ENCODE results near the gene SAMD11. TPM values are rescaled to one million over a fixed set of nuclear protein-coding genes. Genes with fewer than 3 reads are reported as not detected.

SAMD11 gene
- total RNA-seq (2022; extraction: Qiagen RNA extraction): 14.2 to 22.6 TPM (median 19.7 TPM) in 5 replicates

GRCh38 chr1:923131-923990 is at the start of gene SAMD11:
Gene SAMD11 (plus strand): TSS chr1:923923. CDS start chr1:924432, 509 bp downstream.

GRCh38 chr1:958823-959730 is 35.4 kb downstream of the SAMD11 start, which contains the start of gene NOC2L:
Gene NOC2L (minus strand): TSS chr1:959256. CDS start chr1:959240, 16 bp downstream.

GRCh38 chr1:960363-961131 is 36.8 kb downstream of the SAMD11 start, which contains the start of gene KLHL17:
Gene KLHL17 (plus strand): TSS chr1:960584. CDS start chr1:960694, 110 bp downstream.

GRCh38 chr1:966135-966703 is 42.5 kb downstream of the SAMD11 start, which contains the start of gene PLEKHN1:
Gene PLEKHN1 (plus strand): TSS chr1:966482. CDS start chr1:966532, 50 bp downstream.

GRCh38 chr1:981955-982558 is 58.3 kb downstream of the SAMD11 start, which contains the start of gene PERM1:
Gene PERM1 (minus strand): TSS chr1:982093. CDS start chr1:981029, 1,064 bp downstream.

Other genes starting within 250 kb of the SAMD11 start
- not detected in 5 replicates for gene OR4F16, start 237.3 kb upstream of the SAMD11 start, total RNA-seq (2022; extraction: Qiagen RNA extraction)
- gene NOC2L, start 35.3 kb downstream of the SAMD11 start, total RNA-seq (2022; extraction: Qiagen RNA extraction): 63.0 to 92.6 TPM (median 88.9 TPM) in 5 replicates
- 5.9 to 12.9 TPM (median 11.3 TPM) in 5 replicates for gene KLHL17, start 36.7 kb downstream of the SAMD11 start, total RNA-seq (2022; extraction: Qiagen RNA extraction)
- 2.3 to 5.0 TPM (median 4.3 TPM) in 5 replicates for gene PLEKHN1, start 42.6 kb downstream of the SAMD11 start, total RNA-seq (2022; extraction: Qiagen RNA extraction)
- 0.06 to 0.17 TPM (median 0.15 TPM) in 4 of 5 replicates, not detected in the other for gene PERM1, start 58.2 kb downstream of the SAMD11 start, total RNA-seq (2022; extraction: Qiagen RNA extraction)
- gene HES4, start 76.2 kb downstream of the SAMD11 start, total RNA-seq (2022; extraction: Qiagen RNA extraction): 21.4 to 44.8 TPM (median 36.2 TPM) in 5 replicates
- gene ISG15, start 89.6 kb downstream of the SAMD11 start, total RNA-seq (2022; extraction: Qiagen RNA extraction): 12.2 to 17.4 TPM (median 15.9 TPM) in 5 replicates
- gene AGRN, start 96.2 kb downstream of the SAMD11 start, total RNA-seq (2022; extraction: Qiagen RNA extraction): 56.7 to 117 TPM (median 107 TPM) in 5 replicates
- 0.13 to 0.20 TPM (median 0.18 TPM) in 5 replicates for gene RNF223, start 150.4 kb downstream of the SAMD11 start, total RNA-seq (2022; extraction: Qiagen RNA extraction)
- gene C1orf159, start 192.2 kb downstream of the SAMD11 start, total RNA-seq (2022; extraction: Qiagen RNA extraction): 8.5 to 13.5 TPM (median 12.3 TPM) in 5 replicates
- 0.03 TPM in 1 of 5 replicates, not detected in the others for gene TTLL10, start 250.0 kb downstream of the SAMD11 start, total RNA-seq (2022; extraction: Qiagen RNA extraction)

Measured in A549 treated with dexamethasone at 1 μM for 4 hours (cell line).